PC-9 (cell line): Measurements from ENCODE around the gene ADAP1.

Experiments used
- EZH2 ChIP-seq: fragments of 200-600 bp; sonication (generic); IDR thresholded peaks from 2 replicates; pipeline ENCODE4 v1.8.0; 2017; ENCODE audit warnings: antibody characterized with exemption, low read depth
- TF ChIP-seq, protein P1 (sequence below): fragments of 200-600 bp; sonication (generic); conservative IDR thresholded peaks from 2 replicates; pipeline ENCODE4 v1.6.1; 2017; ENCODE audit warnings: mixed run types, antibody characterized with exemption, mild to moderate bottlenecking, moderate library complexity

DNA sequence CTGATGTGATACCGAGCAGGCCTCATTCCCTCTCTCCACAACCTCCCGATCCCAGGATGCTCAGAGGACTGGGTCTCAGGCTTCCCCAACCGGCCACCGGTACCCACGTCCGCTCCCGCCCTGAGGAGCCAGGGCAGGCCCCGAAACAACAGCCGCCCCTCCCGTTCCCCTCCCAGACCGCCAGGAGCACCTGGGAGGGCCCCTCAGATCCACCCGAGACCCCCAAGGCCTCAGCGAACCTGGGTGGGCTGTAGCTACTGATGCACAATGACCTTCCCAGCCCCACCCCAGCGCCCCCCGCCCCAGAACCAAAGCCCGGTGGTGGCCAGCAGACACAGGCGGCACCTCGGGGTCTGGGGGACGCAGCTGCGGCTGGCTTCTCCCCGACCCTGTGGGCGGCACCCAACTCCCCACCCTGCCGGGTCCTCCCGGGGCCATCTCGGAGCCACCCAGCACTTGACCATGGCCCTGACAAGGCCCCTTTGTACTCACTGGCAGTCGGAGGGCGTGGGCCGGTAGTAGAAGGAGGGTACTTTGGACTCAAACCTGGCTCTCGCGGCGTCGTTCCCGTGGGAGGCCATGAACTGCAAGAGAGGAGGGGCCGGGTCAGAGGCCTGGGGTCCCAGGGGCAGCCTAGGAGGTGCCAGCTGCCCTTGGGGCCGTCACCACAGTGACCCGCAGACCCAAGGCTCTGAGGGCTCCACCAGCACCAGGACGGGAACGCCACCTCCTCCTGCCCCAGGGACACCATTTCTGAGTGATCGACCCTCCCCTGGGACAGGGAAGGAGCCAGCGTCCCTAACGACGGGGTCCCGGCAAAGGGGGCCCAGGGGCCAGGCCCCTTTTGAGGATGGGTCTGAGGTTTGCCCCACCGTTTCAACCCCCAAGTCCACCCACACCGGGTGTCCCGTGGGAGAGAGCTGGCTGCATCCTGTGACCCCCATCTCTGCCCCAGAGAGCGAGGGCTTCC, 28.1 kb downstream of the ADAP1 start:
- TF ChIP-seq, protein P1, sequence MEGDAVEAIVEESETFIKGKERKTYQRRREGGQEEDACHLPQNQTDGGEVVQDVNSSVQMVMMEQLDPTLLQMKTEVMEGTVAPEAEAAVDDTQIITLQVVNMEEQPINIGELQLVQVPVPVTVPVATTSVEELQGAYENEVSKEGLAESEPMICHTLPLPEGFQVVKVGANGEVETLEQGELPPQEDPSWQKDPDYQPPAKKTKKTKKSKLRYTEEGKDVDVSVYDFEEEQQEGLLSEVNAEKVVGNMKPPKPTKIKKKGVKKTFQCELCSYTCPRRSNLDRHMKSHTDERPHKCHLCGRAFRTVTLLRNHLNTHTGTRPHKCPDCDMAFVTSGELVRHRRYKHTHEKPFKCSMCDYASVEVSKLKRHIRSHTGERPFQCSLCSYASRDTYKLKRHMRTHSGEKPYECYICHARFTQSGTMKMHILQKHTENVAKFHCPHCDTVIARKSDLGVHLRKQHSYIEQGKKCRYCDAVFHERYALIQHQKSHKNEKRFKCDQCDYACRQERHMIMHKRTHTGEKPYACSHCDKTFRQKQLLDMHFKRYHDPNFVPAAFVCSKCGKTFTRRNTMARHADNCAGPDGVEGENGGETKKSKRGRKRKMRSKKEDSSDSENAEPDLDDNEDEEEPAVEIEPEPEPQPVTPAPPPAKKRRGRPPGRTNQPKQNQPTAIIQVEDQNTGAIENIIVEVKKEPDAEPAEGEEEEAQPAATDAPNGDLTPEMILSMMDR: no peak
- no peak for TF ChIP-seq EZH2
